ENCODE data around the gene IMP3.

GRCh38 chr15:75685195-75685594, 45.2 kb upstream of the IMP3 start:
- TF ChIP-seq NFIC (IDR thresholded peaks at IDR 0.05), result no peak
- TF ChIP-seq USF1 (IDR thresholded peaks at IDR 0.05), result no peak
